ENCODE measurements around the gene MSMB. TPM values are rescaled to one million over a fixed set of nuclear protein-coding genes. Genes with fewer than 3 reads are reported as not detected.

Gene MSMB
- total RNA-seq, 4 donors from 2014 or later: not detected

DNA sequence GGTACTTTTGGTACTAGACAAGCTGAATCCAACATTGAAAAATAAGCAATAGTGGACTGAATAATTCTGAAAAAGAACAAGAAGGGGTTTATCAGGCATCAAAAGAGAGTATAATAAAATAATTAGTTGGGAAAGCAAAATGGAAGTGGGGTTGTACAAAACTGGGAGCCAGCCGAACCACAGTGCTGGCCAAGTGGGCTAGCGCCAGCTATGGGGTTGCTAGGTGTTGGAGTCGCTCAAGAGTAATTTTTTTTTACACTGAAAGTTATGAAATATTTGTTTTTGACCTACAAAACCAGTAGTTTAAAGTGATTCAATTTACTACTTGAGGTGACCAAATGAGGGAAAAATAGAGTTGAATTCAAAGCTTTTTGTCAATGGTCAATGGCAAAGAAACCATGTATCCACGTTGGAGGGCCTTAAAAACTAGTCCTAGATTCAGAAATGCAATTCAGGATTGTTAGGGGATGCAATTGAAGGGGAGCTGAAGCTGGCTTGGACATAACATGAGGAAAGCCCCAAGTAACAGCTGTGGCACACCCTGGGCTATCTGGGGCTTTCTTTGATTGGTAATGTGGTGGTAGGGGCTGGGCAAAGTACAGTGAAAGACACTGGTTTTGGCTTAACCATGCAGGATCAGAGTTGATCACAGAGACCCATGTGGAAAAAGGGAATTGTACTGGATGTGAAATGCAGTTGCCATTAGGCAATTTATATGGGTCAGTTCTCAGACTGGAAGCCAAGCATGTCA lies 28.3 kb upstream of the MSMB start:
- intact Hi-C loops (cut with DNase I): no loop called here
- no peak for DNase-seq
- TF ChIP-seq POLR2A (IDR thresholded peaks at IDR 0.05): no peak
- TF ChIP-seq, protein P1, sequence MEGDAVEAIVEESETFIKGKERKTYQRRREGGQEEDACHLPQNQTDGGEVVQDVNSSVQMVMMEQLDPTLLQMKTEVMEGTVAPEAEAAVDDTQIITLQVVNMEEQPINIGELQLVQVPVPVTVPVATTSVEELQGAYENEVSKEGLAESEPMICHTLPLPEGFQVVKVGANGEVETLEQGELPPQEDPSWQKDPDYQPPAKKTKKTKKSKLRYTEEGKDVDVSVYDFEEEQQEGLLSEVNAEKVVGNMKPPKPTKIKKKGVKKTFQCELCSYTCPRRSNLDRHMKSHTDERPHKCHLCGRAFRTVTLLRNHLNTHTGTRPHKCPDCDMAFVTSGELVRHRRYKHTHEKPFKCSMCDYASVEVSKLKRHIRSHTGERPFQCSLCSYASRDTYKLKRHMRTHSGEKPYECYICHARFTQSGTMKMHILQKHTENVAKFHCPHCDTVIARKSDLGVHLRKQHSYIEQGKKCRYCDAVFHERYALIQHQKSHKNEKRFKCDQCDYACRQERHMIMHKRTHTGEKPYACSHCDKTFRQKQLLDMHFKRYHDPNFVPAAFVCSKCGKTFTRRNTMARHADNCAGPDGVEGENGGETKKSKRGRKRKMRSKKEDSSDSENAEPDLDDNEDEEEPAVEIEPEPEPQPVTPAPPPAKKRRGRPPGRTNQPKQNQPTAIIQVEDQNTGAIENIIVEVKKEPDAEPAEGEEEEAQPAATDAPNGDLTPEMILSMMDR (IDR thresholded peaks at IDR 0.05): no peak
- 77 to 84% methylated on average over 4 of the region's 4 CpGs for WGBS, 2 donors
- Histone ChIP-seq H3K4me3 (replicated peaks in 1 of 3) (no peak overlapping the region), H3K27ac (no peak overlapping the region), H3K36me3 (no peaks in the 10 kb centered on the region), H3K27me3 (no peaks in the 10 kb centered on the region), H3K9me3 (no peaks in the 10 kb centered on the region), H3K4me1 (no peaks in the 10 kb centered on the region)

DNA sequence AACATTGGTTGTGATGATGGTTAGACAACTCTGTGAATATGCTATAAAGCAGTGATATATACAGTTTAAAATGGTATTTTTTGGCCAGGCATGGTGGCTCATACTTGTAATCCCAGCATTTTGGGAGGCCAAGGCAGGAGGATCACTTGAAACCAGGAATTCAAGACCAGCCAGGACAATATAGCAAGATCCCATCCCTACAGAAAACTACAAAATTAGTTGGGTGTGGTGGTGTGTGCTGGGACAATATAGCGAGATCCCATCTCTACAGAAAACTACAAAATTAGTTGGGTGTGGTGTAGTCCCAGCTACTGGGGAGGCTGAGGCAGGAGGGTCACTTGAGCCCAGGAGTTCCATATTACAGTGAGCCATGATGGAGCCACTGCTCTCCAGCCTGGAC lies 27.5 kb upstream of the MSMB start:
- Histone ChIP-seq H3K36me3 (no peaks in the 10 kb centered on the region), H3K27ac (no peak overlapping the region), H3K9me3 (no peaks in the 10 kb centered on the region), H3K4me1 (no peaks in the 10 kb centered on the region), H3K4me3 (replicated peaks in 1 of 3) (no peak overlapping the region), H3K27me3 (no peaks in the 10 kb centered on the region)
- DNase-seq: no peak
- intact Hi-C loops (cut with DNase I): no loop called here
- 96 to 100% methylated on average over 1 of the region's 1 CpG for WGBS, 2 donors
- TF ChIP-seq, protein P1 (IDR thresholded peaks at IDR 0.05): no peak

GRCh38 chr10:46070749-46071148 lies 24.7 kb upstream of the MSMB start:
- no peak overlapping the region for H3K4me3 ChIP-seq (replicated peaks in 1 of 3)
- H3K4me1 ChIP-seq: no peaks in the 10 kb centered on the region
- no peaks in the 10 kb centered on the region for H3K9me3 ChIP-seq
- H3K27ac ChIP-seq: no peak overlapping the region
- H3K27me3 ChIP-seq: no peaks in the 10 kb centered on the region
- no peaks in the 10 kb centered on the region for H3K36me3 ChIP-seq
- intact Hi-C loops (cut with DNase I): no loop called here
- no peak for DNase-seq
- 60 to 76% methylated on average over 6 of the region's 6 CpGs for WGBS, 2 donors
- TF ChIP-seq, protein P1 (IDR thresholded peaks at IDR 0.05): no peak
- TF ChIP-seq POLR2A (IDR thresholded peaks at IDR 0.05): no peak

GRCh38 chr10:46069771-46070463 lies 23.8 kb upstream of the MSMB start:
- DNase-seq: no peak
- TF ChIP-seq POLR2A (IDR thresholded peaks at IDR 0.05): no peak
- TF ChIP-seq, protein P1 (IDR thresholded peaks at IDR 0.05): no peak
- H3K4me1 ChIP-seq: no peaks in the 10 kb centered on the region

GRCh38 chr10:46068905-46069304 lies 22.8 kb upstream of the MSMB start:
- Histone ChIP-seq H3K4me3 (replicated peaks in 1 of 3) (no peak overlapping the region), H3K27ac (no peak overlapping the region), H3K27me3 (no peaks in the 10 kb centered on the region), H3K9me3 (no peaks in the 10 kb centered on the region), H3K36me3 (no peaks in the 10 kb centered on the region), H3K4me1 (no peaks in the 10 kb centered on the region)
- intact Hi-C loops (cut with DNase I): no loop called here
- WGBS, 2 donors: 62 to 79% methylated on average over 2 of the region's 2 CpGs
- no peak for DNase-seq
- TF ChIP-seq POLR2A (IDR thresholded peaks at IDR 0.05): no peak
- TF ChIP-seq, protein P1 (IDR thresholded peaks at IDR 0.05): no peak

More at GRCh38 chr10:46069771-46070463, 23.8 kb upstream of the MSMB start:
- H3K27me3 ChIP-seq: no peaks in the 10 kb centered on the region
- 73 to 74% methylated on average over 6 of the region's 6 CpGs for WGBS, 2 donors
- intact Hi-C loops (cut with DNase I): no loop called here
- H3K36me3 ChIP-seq: no peaks in the 10 kb centered on the region
- H3K9me3 ChIP-seq: no peaks in the 10 kb centered on the region
- H3K4me3 ChIP-seq (replicated peaks in 1 of 3): no peak overlapping the region
- H3K27ac ChIP-seq: no peak overlapping the region
